CD4-positive, alpha-beta T cell (primary cell): ENCODE results near the gene FHOD3. TPM values are rescaled to one million over a fixed set of nuclear protein-coding genes. Genes with fewer than 3 reads are reported as not detected.

Experiments
- ATAC-seq: fragments of 200-7000 bp; cut with Tn5 transposase; one replicate; pipeline ENCODE4 v1.10.0; 2022; ENCODE audit warnings: mild to moderate bottlenecking; ENCODE audit not compliant: poor library complexity
- CTCF ChIA-PET: fragments of 350-600 bp; sonication (Branson Sonifier 250); formaldehyde crosslinking; loops from one replicate; lab custom pipeline; 2021; ENCODE audit warnings: antibody characterized with exemption, inconsistent platforms; lab: Charles Lee
- POLR2A ChIA-PET: fragments of 350-600 bp; sonication (Branson Sonifier 250); formaldehyde crosslinking; loops from one replicate; lab custom pipeline; 2021; ENCODE audit warnings: antibody characterized with exemption, inconsistent platforms; lab: Charles Lee
- DNase-seq, 14 experiments: peaks; one replicate each; pipeline ENCODE4 v3.0.0-alpha.2; 2013 to 2020; ENCODE audit warnings: mixed read lengths in 2 of 14
- H3K27ac ChIP-seq, 2 donors: one replicate each; pipeline versions ENCODE4 v1.5.1 to v1.7.0; 2013; ENCODE audit warnings: low read length in 2 of 2, low read depth in 1 of 2, mild to moderate bottlenecking in 1 of 2
- H3K27me3 ChIP-seq, 2 experiments: 1 replicate in 1 of 2; 2 replicates in 1 of 2; pipeline versions ENCODE4 v1.6.1 to v1.7.0; 2013; ENCODE audit warnings: low read length in 2 of 2, control low read depth in 1 of 2, mild to moderate bottlenecking in 1 of 2, moderate library complexity in 1 of 2; ENCODE audit not compliant: insufficient read depth in 2 of 2, control insufficient read depth in 1 of 2
- H3K36me3 ChIP-seq: one replicate; pipeline ENCODE4 v1.6.1; 2013; ENCODE audit warnings: low read length, control low read depth; ENCODE audit not compliant: insufficient read depth
- H3K4me1 ChIP-seq: one replicate; pipeline ENCODE4 v1.6.1; 2013; ENCODE audit warnings: low read length, control low read depth; ENCODE audit not compliant: insufficient read depth
- H3K4me3 ChIP-seq: one replicate; pipeline ENCODE4 v1.5.1; 2013; ENCODE audit warnings: mild to moderate bottlenecking, low read length, moderate library complexity
- H3K9me3 ChIP-seq, 2 experiments: 1 replicate in 1 of 2; 2 replicates in 1 of 2; pipeline versions ENCODE4 v1.6.1 to v1.7.0; 2013; ENCODE audit warnings: low read length in 2 of 2, mild to moderate bottlenecking in 2 of 2, control low read depth in 1 of 2, moderate library complexity in 1 of 2; ENCODE audit not compliant: control insufficient read depth in 1 of 2, insufficient read depth in 1 of 2
- H3K27ac Mint-ChIP-seq: one replicate; pipeline ENCODE4 v1.8.0; 2020; ENCODE audit warnings: mixed read lengths
- H3K27me3 Mint-ChIP-seq: one replicate; pipeline ENCODE4 v1.8.0; 2021; ENCODE audit warnings: mixed read lengths
- H3K36me3 Mint-ChIP-seq: one replicate; pipeline ENCODE4 v1.8.0; 2021; ENCODE audit warnings: low read depth, mixed read lengths
- H3K4me1 Mint-ChIP-seq: one replicate; pipeline ENCODE4 v1.8.0; 2021; ENCODE audit warnings: low read depth, mixed read lengths
- H3K4me3 Mint-ChIP-seq: one replicate; pipeline ENCODE4 v1.8.0; 2020; ENCODE audit warnings: mild to moderate bottlenecking, mixed read lengths
- H3K9me3 Mint-ChIP-seq: one replicate; pipeline ENCODE4 v1.8.0; 2020; ENCODE audit warnings: mixed read lengths
- CTCF ChIP-seq: fragments of 200-600 bp; IDR thresholded peaks from one replicate; pipeline ENCODE4 v1.8.0; 2022; ENCODE audit warnings: antibody characterized with exemption, mild to moderate bottlenecking
- intact Hi-C, 2 experiments: fragments of 100-400 bp; cut with DNase I in 1 of 2; cut with micrococcal nuclease in 1 of 2; formaldehyde crosslinking; loops; one replicate each; pipeline versions ENCODE4 v1.15.1 to v1.9.0; 2023 to 2025; cut with DNase I, micrococcal nuclease
- total RNA-seq, 174 experiments: library from RNA in 2 of 174; stranded (reverse) in 2 of 174; gene quantifications; one replicate each; pipeline ENCODE4 v1.2.3 and lab custom pipeline; 2021 to 2026

Gene FHOD3
- total RNA-seq, 2 experiments from 2014 or later, result not detected

GRCh38 chr18:36648803-36649202 is 351.3 kb downstream of the FHOD3 start:
- TF ChIP-seq CTCF, result no peak
- CTCF ChIA-PET, result no interaction called here
- Mint-ChIP-seq H3K4me3 (no peak overlapping the region), H3K27me3 (peaks cover 24% of the 10 kb centered on the region), H3K9me3 (no peaks in the 10 kb centered on the region), H3K36me3 (no peaks in the 10 kb centered on the region), H3K4me1 (no peaks in the 10 kb centered on the region), H3K27ac (no peak overlapping the region)
- Histone ChIP-seq H3K9me3 (no peaks in the 10 kb centered on the region), H3K36me3 (no peaks in the 10 kb centered on the region), H3K27ac (no peak overlapping the region), H3K4me3 (no peak overlapping the region), H3K4me1 (no peaks in the 10 kb centered on the region), H3K27me3 (no peaks in the 10 kb centered on the region)
- intact Hi-C loops, result no loop called here
- DNase-seq, result no peak
- no peak for ATAC-seq
- POLR2A ChIA-PET, result no interaction called here

- Mint-ChIP-seq H3K4me1 (no peaks in the 10 kb centered on the region), H3K9me3 (no peaks in the 10 kb centered on the region), H3K36me3 (no peaks in the 10 kb centered on the region), H3K4me3 (no peak overlapping the region), H3K27ac (no peak overlapping the region), H3K27me3 (peaks cover 26% of the 10 kb centered on the region)
- ChIA-PET CTCF (no interaction called here), POLR2A (no interaction called here)
- Histone ChIP-seq H3K27me3 (no peaks in the 10 kb centered on the region), H3K4me3 (no peak overlapping the region), H3K27ac (no peak overlapping the region), H3K4me1 (no peaks in the 10 kb centered on the region), H3K9me3 (no peaks in the 10 kb centered on the region), H3K36me3 (no peaks in the 10 kb centered on the region)
- intact Hi-C loops, result no loop called here
- TF ChIP-seq CTCF, result no peak
- DNase-seq (no peak), ATAC-seq (no peak)
Observed at GRCh38 chr18:36649205-36649604, 351.7 kb downstream of the FHOD3 start.

- no peaks in the 10 kb centered on the region for H3K36me3 Mint-ChIP-seq
- no peaks in the 10 kb centered on the region for H3K36me3 ChIP-seq
- no peak for ATAC-seq
- DNase-seq, result no peak
- ChIA-PET CTCF (interaction anchor here (0.6 kb wide), 1 partner anchor 139 kb away, joined by 3 read pairs; no protein-coding TSS in a partner anchor), POLR2A (no interaction called here)
- peaks cover 35% of the 10 kb centered on the region for H3K27me3 Mint-ChIP-seq
- no peaks in the 10 kb centered on the region for H3K27me3 ChIP-seq
- no peaks in the 10 kb centered on the region for H3K9me3 ChIP-seq
- no peaks in the 10 kb centered on the region for H3K4me1 ChIP-seq
- no peak overlapping the region for H3K27ac Mint-ChIP-seq
- no peak overlapping the region for H3K27ac ChIP-seq
- no peaks in the 10 kb centered on the region for H3K9me3 Mint-ChIP-seq
- intact Hi-C loops, result no loop called here
- TF ChIP-seq CTCF, result no peak
- H3K4me3 ChIP-seq, result no peak overlapping the region
- no peak overlapping the region for H3K4me3 Mint-ChIP-seq
- no peaks in the 10 kb centered on the region for H3K4me1 Mint-ChIP-seq
Observed at GRCh38 chr18:36650266-36650665, 352.8 kb downstream of the FHOD3 start.
